Measurements from ENCODE around the gene CHRM5. TPM values are rescaled to one million over a fixed set of nuclear protein-coding genes. Genes with fewer than 3 reads are reported as not detected.

CHRM5 gene
- total and polyA plus RNA-seq, 8 donors = not detected

GRCh38 chr15:34059476-34059875 is 91.2 kb downstream of the CHRM5 start:
- Histone ChIP-seq H3K4me1 (no peaks in the 10 kb centered on the region), H3K4me3 (no peak overlapping the region), H3K9me3 (no peaks in the 10 kb centered on the region), H3K27ac (no peak overlapping the region), H3K36me3 (no peaks in the 10 kb centered on the region), H3K27me3 (no peaks in the 10 kb centered on the region)
- no peak for DNase-seq
- no peak for ATAC-seq
- 26 to 43% methylated on average over 2 of the region's 2 CpGs for WGBS, 2 donors
- intact Hi-C loops (cut with DNase I) = no loop called here
- no peak for TF ChIP-seq CTCF (IDR thresholded peaks at IDR 0.05)
- FAIRE-seq = no peak

- no peak for FAIRE-seq
These were observed 91.6 kb downstream of the CHRM5 start for GRCh38 chr15:34059946-34060345.

GRCh38 chr15:34064438-34064837 is 96.1 kb downstream of the CHRM5 start:
- Histone ChIP-seq H3K36me3 (no peaks in the 10 kb centered on the region), H3K27ac (no peak overlapping the region), H3K4me3 (no peak overlapping the region), H3K27me3 (no peaks in the 10 kb centered on the region), H3K4me1 (no peaks in the 10 kb centered on the region), H3K9me3 (no peaks in the 10 kb centered on the region)
- 0% methylated on average over 1 of the region's 1 CpG for WGBS, 2 donors
- DNase-seq (no peak), ATAC-seq (no peak), FAIRE-seq (no peak)
- TF ChIP-seq CTCF (IDR thresholded peaks at IDR 0.05) = no peak
- intact Hi-C loops (cut with DNase I) = loop anchor here in 1 of 3 donors (5.0 kb wide), 1 partner anchor 143 kb away; no protein-coding TSS in a partner anchor

More at GRCh38 chr15:34059946-34060345, 91.6 kb downstream of the CHRM5 start:
- no peaks in the 10 kb centered on the region for H3K9me3 ChIP-seq
- H3K27ac ChIP-seq = no peak overlapping the region
- ATAC-seq (no peak), DNase-seq (no peak)
- intact Hi-C loops (cut with DNase I) = loop anchor here in 1 of 3 donors (5.0 kb wide), 1 partner anchor 147 kb away; no protein-coding TSS in a partner anchor
- H3K27me3 ChIP-seq = no peaks in the 10 kb centered on the region
- H3K4me1 ChIP-seq = no peaks in the 10 kb centered on the region
- TF ChIP-seq CTCF (IDR thresholded peaks at IDR 0.05) = no peak
- no peaks in the 10 kb centered on the region for H3K36me3 ChIP-seq
- no peak overlapping the region for H3K4me3 ChIP-seq
- 33 to 41% methylated on average over 3 of the region's 3 CpGs for WGBS, 2 donors

- TF ChIP-seq CTCF (IDR thresholded peaks at IDR 0.05) = no peak
- FAIRE-seq = no peak
- Histone ChIP-seq H3K27me3 (no peaks in the 10 kb centered on the region), H3K27ac (no peak overlapping the region), H3K36me3 (no peaks in the 10 kb centered on the region), H3K9me3 (no peaks in the 10 kb centered on the region), H3K4me3 (no peak overlapping the region), H3K4me1 (no peaks in the 10 kb centered on the region)
- no peak for ATAC-seq
- intact Hi-C loops (cut with DNase I) = no loop called here
- no peak for DNase-seq
- 83% methylated on average over 3 of the region's 3 CpGs for WGBS, 2 donors
These were observed 97.0 kb downstream of the CHRM5 start for GRCh38 chr15:34065261-34065660.

GRCh38 chr15:34065941-34066340 is 97.6 kb downstream of the CHRM5 start:
- no peak for DNase-seq
- no peak overlapping the region for H3K27ac ChIP-seq
- no peaks in the 10 kb centered on the region for H3K27me3 ChIP-seq
- TF ChIP-seq CTCF (IDR thresholded peaks at IDR 0.05) = no peak
- intact Hi-C loops (cut with DNase I) = no loop called here
- no peaks in the 10 kb centered on the region for H3K36me3 ChIP-seq
- no peak overlapping the region for H3K4me3 ChIP-seq
- H3K4me1 ChIP-seq = no peaks in the 10 kb centered on the region
- H3K9me3 ChIP-seq = no peaks in the 10 kb centered on the region
- ATAC-seq = no peak
- FAIRE-seq = no peak
- WGBS, 2 donors = 64 to 67% methylated on average over 8 of the region's 8 CpGs

Measured in pancreas (tissue), 10 donors.